ENCODE results near the gene DCC.

The DCC gene

GRCh38 chr18:53093636-53094035, 753.6 kb downstream of the DCC start:
- DNase-seq (ENCODE audit: low read depth): no peak

- no peak for DNase-seq (ENCODE audit: low read depth)
Measured at GRCh38 chr18:53101536-53102105, 761.6 kb downstream of the DCC start.

- no peak for DNase-seq (ENCODE audit: low read depth)
Measured at GRCh38 chr18:53114441-53114840, 774.4 kb downstream of the DCC start.

- DNase-seq (ENCODE audit: low read depth): no peak
Measured at GRCh38 chr18:53115876-53116585, 776.0 kb downstream of the DCC start.

- DNase-seq (ENCODE audit: low read depth): no peak
Measured at GRCh38 chr18:53117851-53118250, 777.9 kb downstream of the DCC start.

GRCh38 chr18:53126210-53126609, 786.2 kb downstream of the DCC start:
- DNase-seq (ENCODE audit: low read depth): no peak

- DNase-seq (ENCODE audit: low read depth): no peak
Measured at GRCh38 chr18:53131001-53131400, 791.0 kb downstream of the DCC start.

GRCh38 chr18:53134711-53135110, 794.7 kb downstream of the DCC start:
- DNase-seq (ENCODE audit: low read depth): no peak

- no peak for DNase-seq (ENCODE audit: low read depth)
Measured at GRCh38 chr18:53135654-53136053, 795.7 kb downstream of the DCC start.

GRCh38 chr18:53139746-53140500, 799.9 kb downstream of the DCC start:
- DNase-seq (ENCODE audit: low read depth): no peak

GRCh38 chr18:53142005-53142404, 802.0 kb downstream of the DCC start:
- DNase-seq (ENCODE audit: low read depth): no peak

GRCh38 chr18:53147472-53147871, 807.5 kb downstream of the DCC start:
- DNase-seq (ENCODE audit: low read depth): no peak

- DNase-seq (ENCODE audit: low read depth): no peak
Measured at GRCh38 chr18:53148123-53148522, 808.1 kb downstream of the DCC start.

- no peak for DNase-seq (ENCODE audit: low read depth)
Measured at GRCh38 chr18:53152476-53152875, 812.5 kb downstream of the DCC start.

GRCh38 chr18:53153281-53153680, 813.3 kb downstream of the DCC start:
- no peak for DNase-seq (ENCODE audit: low read depth)

GRCh38 chr18:53153800-53154199, 813.8 kb downstream of the DCC start:
- DNase-seq (ENCODE audit: low read depth): no peak

- no peak for DNase-seq (ENCODE audit: low read depth)
Measured at GRCh38 chr18:53165770-53166169, 825.8 kb downstream of the DCC start.

- no peak for DNase-seq (ENCODE audit: low read depth)
Measured at GRCh38 chr18:53169346-53169745, 829.3 kb downstream of the DCC start.

- no peak for DNase-seq (ENCODE audit: low read depth)
Measured at GRCh38 chr18:53191634-53192033, 851.6 kb downstream of the DCC start.

- no peak for DNase-seq (ENCODE audit: low read depth)
Measured at GRCh38 chr18:53193870-53194269, 853.9 kb downstream of the DCC start.

GRCh38 chr18:53219853-53220252, 879.9 kb downstream of the DCC start:
- no peak for DNase-seq (ENCODE audit: low read depth)

GRCh38 chr18:53224128-53224778, 884.3 kb downstream of the DCC start:
- DNase-seq (ENCODE audit: low read depth): no peak
